ENCODE data around the gene SRRT. TPM values are rescaled to one million over a fixed set of nuclear protein-coding genes. Genes with fewer than 3 reads are reported as not detected.

The SRRT gene, protein sequence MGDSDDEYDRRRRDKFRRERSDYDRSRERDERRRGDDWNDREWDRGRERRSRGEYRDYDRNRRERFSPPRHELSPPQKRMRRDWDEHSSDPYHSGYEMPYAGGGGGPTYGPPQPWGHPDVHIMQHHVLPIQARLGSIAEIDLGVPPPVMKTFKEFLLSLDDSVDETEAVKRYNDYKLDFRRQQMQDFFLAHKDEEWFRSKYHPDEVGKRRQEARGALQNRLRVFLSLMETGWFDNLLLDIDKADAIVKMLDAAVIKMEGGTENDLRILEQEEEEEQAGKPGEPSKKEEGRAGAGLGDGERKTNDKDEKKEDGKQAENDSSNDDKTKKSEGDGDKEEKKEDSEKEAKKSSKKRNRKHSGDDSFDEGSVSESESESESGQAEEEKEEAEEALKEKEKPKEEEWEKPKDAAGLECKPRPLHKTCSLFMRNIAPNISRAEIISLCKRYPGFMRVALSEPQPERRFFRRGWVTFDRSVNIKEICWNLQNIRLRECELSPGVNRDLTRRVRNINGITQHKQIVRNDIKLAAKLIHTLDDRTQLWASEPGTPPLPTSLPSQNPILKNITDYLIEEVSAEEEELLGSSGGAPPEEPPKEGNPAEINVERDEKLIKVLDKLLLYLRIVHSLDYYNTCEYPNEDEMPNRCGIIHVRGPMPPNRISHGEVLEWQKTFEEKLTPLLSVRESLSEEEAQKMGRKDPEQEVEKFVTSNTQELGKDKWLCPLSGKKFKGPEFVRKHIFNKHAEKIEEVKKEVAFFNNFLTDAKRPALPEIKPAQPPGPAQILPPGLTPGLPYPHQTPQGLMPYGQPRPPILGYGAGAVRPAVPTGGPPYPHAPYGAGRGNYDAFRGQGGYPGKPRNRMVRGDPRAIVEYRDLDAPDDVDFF
- 36.0 and 66.9 TPM in 2 replicates for total RNA-seq

GRCh38 chr7:100874577-100875355 is at the start of gene SRRT:
TSS of gene SRRT (plus strand) at chr7:100875103. CDS start at chr7:100875591, 488 bp downstream.

DNA sequence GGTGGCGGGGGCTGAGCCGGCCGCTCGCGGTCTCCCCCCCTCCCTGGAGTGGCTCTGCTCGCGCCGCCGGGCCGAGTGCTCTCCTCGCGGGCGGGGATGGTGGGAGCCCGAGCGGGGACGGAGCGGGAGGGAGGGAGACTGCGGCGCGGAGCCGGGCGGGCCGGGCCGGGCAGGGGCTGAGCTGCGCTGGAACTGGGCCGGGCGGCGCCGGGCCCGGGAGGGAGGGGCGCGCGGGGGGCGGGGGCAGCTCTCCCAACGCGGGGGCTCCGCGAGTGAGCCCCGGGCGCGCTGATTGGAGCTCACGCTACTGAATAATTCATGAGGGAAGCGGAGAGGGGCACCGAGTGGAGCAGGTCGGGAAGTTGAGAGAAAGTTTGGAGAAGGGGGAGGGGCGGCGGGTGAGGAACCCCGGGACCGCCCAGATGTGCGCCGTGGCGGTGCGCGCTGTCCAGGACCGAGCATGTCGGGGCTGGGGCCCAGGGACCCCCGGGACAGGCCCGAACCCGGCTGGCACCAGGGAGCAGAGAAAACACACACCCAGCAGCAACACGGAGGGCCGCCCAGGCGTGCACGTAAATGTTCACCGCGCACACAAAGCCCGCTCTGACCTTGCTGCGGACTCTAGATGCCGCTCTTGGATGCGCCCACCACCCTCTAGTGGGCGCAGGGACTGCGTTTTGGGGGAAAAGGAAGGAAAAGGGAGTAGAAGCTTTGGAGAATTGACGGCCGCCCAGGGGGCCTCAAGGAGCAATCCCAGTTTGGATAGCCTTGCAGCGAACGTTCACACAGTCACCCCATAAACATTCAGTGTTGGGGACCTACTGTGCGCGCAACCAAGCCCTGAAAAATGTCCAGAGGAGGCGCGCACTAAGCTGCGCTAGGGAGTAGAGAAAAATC is 47.3 kb upstream of the SRRT start, which contains the start of gene EPHB4:
TSS of gene EPHB4 (minus strand) at position 194 of the 897 bp plus-strand sequence. CDS start 493 bp downstream, outside the sequence.

GRCh38 chr7:100852048-100852872 is 22.6 kb upstream of the SRRT start, which contains the start of gene SLC12A9:
TSS of gene SLC12A9 (plus strand) at chr7:100852713. CDS start at chr7:100854198, 1,485 bp downstream.

DNA sequence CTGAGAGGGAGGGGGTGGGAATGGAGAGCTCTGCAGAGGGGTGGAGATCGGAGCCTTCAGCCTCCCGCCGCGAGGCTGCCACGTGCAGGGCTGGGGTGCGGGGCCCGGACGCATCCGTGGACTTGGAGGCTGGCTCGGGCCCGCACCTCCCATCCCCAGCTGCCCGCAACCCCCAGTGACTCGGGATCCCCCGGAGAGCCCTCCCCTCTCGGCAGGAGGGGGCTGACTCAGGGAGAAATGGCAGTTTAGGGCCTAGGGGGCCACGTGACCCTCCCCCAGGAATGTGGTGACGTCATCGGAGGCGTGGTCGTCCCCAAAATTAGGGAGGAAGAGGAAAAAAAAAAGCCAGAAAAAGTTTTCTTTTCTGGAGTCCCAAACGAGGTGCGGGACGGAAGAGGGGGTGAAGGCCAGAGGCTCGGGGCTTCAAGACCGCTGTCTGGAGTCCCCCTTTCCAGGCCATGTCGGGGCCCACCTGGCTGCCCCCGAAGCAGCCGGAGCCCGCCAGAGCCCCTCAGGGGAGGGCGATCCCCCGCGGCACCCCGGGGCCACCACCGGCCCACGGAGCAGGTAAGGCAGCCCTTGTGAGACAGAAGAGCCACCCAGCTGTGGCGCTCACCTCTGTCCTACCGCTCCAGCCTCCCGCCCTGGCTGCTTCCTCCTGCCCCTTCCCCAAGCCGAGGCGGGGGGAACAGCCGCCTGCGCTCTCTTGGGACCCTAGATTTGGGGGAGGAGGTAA is 7.7 kb upstream of the SRRT start, which contains the start of gene TRIP6:
TSS of gene TRIP6 (plus strand) at position 348 of the 736 bp plus-strand sequence. CDS start at position 459, 111 bp downstream.

GRCh38 chr7:100888988-100889750 is 14.3 kb downstream of the SRRT start, which contains the start of gene UFSP1:
TSS of gene UFSP1 (minus strand) at chr7:100889715. CDS start at chr7:100889271, 444 bp downstream.

GRCh38 chr7:100895701-100895955 is 20.7 kb downstream of the SRRT start, which contains the start of gene ACHE:
TSS of gene ACHE (minus strand) at chr7:100895888. CDS start at chr7:100894232, 1,656 bp downstream.

Small RNA genes within 50 kb of the gene (small RNA-seq; reads per million reads assigned to genes)
- gene RN7SL549P (not detected), gene RPS29P15 (not detected)

Other genes with a start within 250 kb of the SRRT start
- gene TFR2, start 233.6 kb upstream of the SRRT start, total RNA-seq, result under 0.01 and 0.20 TPM in 2 replicates
- not detected in 2 replicates for gene ACTL6B, start 218.7 kb upstream of the SRRT start, total RNA-seq
- gene GNB2, start 201.4 kb upstream of the SRRT start, total RNA-seq, result 82.3 and 108 TPM in 2 replicates
- gene GIGYF1, start 180.9 kb upstream of the SRRT start, total RNA-seq, result 16.2 and 22.9 TPM in 2 replicates
- 52.2 and 52.8 TPM in 2 replicates for gene POP7, start 169.0 kb upstream of the SRRT start, total RNA-seq
- not detected in 2 replicates for gene EPO, start 154.6 kb upstream of the SRRT start, total RNA-seq
- gene ZAN, start 141.5 kb upstream of the SRRT start, total RNA-seq, result not detected in 2 replicates
- gene EPHB4, start 47.6 kb upstream of the SRRT start, total RNA-seq, result 20.1 and 28.7 TPM in 2 replicates
- 15.1 and 16.8 TPM in 2 replicates for gene SLC12A9, start 22.4 kb upstream of the SRRT start, total RNA-seq
- gene TRIP6, start 7.7 kb upstream of the SRRT start, total RNA-seq, result 78.6 and 82.7 TPM in 2 replicates
- gene UFSP1, start 14.6 kb downstream of the SRRT start, total RNA-seq, result 7.7 and 9.2 TPM in 2 replicates
- gene ACHE, start 20.8 kb downstream of the SRRT start, total RNA-seq, result under 0.01 TPM in 1 of 2 replicates, not detected in the other
- gene MUC3A, start 74.4 kb downstream of the SRRT start, total RNA-seq, result not detected in 2 replicates
- gene MUC12, start 94.5 kb downstream of the SRRT start, total RNA-seq, result not detected in 2 replicates
- gene MUC17, start 145.0 kb downstream of the SRRT start, total RNA-seq, result not detected in 2 replicates
- 6.2 and 12.3 TPM in 2 replicates for gene TRIM56, start 210.4 kb downstream of the SRRT start, total RNA-seq